NCI-H510A (cell line): Measurements from ENCODE around the gene TEKT4.
"Not testable (repeated sequence)": the region's sequence is repeated elsewhere in the genome, so short reads cannot be mapped to it uniquely, and the experiment has no call there.

Experiments
- DNase-seq: peaks from one replicate; lab custom pipeline; 2025; lab: John Stamatoyannopoulos, UW

The TEKT4 gene

GRCh38 chr2:94871226-94872087 lies at the start of gene TEKT4:
Gene TEKT4, plus strand, starts transcription at chr2:94871430. Its CDS starts 150 bp downstream, at chr2:94871580.
- DNase-seq, result no peak

- not testable (repeated sequence) for DNase-seq
These were observed 32.0 kb upstream of the TEKT4 start for GRCh38 chr2:94839224-94839623.

GRCh38 chr2:94856856-94857255 lies 14.4 kb upstream of the TEKT4 start:
- not testable (repeated sequence) for DNase-seq

GRCh38 chr2:94857367-94858162 lies 13.7 kb upstream of the TEKT4 start:
- not testable (repeated sequence) for DNase-seq

GRCh38 chr2:94858163-94858888 lies 12.9 kb upstream of the TEKT4 start:
- DNase-seq, result not testable (repeated sequence)

- no peak for DNase-seq
These were observed 9.7 kb upstream of the TEKT4 start for GRCh38 chr2:94861308-94862152.

- DNase-seq, result not testable (repeated sequence)
These were observed 8.3 kb upstream of the TEKT4 start for GRCh38 chr2:94862903-94863302.

GRCh38 chr2:94869131-94869530 lies 2.1 kb upstream of the TEKT4 start:
- no peak for DNase-seq

- no peak for DNase-seq
These were observed 1.4 kb upstream of the TEKT4 start for GRCh38 chr2:94869552-94870439.

- DNase-seq, result no peak
These were observed 597 bp upstream of the TEKT4 start for GRCh38 chr2:94870440-94871225.

- no peak for DNase-seq
These were observed 923 bp downstream of the TEKT4 start for GRCh38 chr2:94872088-94872618.

GRCh38 chr2:94872676-94873361 lies 1.6 kb downstream of the TEKT4 start:
- no peak for DNase-seq

- DNase-seq, result no peak
These were observed 2.4 kb downstream of the TEKT4 start for GRCh38 chr2:94873362-94874276.

- DNase-seq, result no peak
These were observed 3.2 kb downstream of the TEKT4 start for GRCh38 chr2:94874277-94874997.

GRCh38 chr2:94875064-94875819 lies 4.0 kb downstream of the TEKT4 start:
- DNase-seq, result no peak
